Measurements from ENCODE around the gene CRYBG1. TPM values are rescaled to one million over a fixed set of nuclear protein-coding genes. Genes with fewer than 3 reads are reported as not detected.
A peak's percentile ranks its signal among the peaks of the same experiment; 100 is the strongest.

The CRYBG1 gene
- total RNA-seq, 1 experiment from 2014 or later = 10.2 TPM

DNA sequence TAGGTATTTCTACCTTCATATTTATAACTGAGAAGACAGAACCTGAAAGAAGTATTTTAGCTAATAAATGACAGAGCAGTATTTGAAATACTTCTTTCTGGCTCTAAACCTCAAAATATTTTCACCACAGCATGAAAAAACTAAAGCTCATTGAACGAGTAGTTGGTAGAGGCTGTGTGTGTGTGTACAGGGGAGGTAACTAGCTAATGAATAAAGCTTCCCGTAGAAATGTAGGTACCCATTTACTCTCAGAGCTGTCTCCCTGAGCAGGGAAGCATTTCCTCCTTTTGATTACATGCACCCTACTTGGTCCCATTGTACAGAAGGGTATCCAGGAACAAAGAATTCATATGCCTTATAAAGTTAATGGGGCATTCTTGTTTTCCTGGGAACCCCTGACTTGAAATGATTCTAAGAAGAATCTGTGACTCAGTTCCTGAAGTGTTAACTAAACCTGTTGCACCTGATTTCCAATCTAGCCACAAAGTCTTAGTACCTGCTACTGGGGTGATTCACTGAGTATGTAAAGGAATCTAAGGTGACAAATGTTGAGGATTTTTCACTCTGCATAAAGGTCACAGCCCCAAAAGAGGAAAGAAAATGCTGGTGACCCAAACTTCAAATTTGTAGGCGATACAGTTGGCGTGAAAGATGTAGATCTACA lies 12.5 kb downstream of the CRYBG1 start:
- DNase-seq (ENCODE audit: low spot score) = no peak

DNA sequence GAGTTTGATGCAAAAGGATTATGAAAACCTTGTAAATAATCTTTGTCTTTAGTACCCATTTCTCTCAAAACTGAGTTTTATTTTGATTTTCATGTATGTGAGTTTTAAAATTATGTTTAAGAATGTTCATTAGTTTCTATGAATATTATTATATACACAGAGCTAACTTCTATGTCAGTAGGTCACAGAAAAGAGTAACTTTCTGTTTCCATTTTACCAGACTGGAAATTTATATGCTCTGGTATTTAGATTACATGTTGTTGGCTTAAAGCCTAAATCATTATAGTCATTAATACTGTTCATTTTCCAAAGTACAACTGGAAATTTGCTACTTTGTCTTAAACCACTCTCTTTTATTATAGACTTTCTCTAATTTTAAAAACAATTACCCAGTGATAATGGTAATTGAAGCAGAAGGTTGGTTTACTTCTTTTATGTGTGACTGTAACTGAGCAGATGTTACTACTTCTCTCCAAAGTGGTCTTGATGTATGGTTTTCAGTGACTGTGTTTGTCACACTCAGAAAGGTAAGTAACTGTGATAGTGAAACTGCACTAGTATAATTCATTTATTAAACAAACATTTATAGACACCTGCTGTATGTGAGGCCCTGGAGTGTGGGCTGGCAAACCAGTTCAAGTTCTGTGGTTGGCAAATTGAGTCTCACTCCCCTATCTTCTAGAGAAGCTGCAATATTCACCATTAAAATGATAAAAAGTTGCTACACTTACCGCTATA lies 13.2 kb downstream of the CRYBG1 start:
- DNase-seq (ENCODE audit: low spot score) = no peak

GRCh38 chr6:106377061-106377540 lies 16.6 kb downstream of the CRYBG1 start:
- no peak for DNase-seq (ENCODE audit: low spot score)

DNA sequence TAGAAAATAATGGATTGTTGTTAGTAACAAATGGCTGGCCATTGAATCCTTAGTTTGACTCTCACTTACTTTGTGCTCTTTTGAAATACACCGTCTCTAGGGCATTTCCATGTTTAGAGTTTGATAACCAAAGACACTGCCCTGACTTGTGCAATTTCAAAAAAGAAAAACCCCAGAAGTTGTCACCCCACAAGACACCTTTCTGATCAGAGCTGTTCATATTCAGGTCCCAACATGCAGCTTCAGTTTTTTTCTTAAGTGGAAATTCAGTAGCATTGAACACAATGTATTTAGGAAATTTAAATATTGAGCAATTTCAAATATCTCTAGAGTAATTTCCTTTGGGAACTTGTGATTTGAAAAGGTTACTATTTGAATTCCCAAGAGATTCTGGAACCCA lies 19.4 kb downstream of the CRYBG1 start:
- DNase-seq (ENCODE audit: low spot score) = no peak

GRCh38 chr6:106380407-106380806 lies 19.9 kb downstream of the CRYBG1 start:
- DNase-seq (ENCODE audit: low spot score) = no peak

- no peak for DNase-seq (ENCODE audit: low spot score)
These were observed 20.7 kb downstream of the CRYBG1 start for GRCh38 chr6:106381223-106381622.

DNA sequence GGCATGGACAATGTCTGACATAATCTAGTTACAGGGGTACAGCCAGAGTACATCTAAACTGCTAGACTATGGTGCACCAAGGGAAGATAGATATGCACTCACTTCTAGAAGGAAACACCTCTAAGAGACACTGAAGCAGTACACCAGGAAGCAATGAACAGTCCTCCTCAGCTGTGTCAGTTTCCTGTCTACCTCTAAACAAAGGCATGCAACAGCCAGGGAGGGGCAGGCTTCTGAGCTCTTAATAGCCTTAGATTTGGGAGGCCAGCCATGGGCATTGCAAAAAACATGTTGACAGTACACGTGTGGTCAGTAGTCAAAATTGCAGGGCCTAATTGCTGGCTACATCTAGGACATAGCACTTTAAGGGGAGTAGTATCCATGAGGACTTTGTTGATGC lies 21.4 kb downstream of the CRYBG1 start:
- DNase-seq (ENCODE audit: low spot score) = peak; percentile 11

DNA sequence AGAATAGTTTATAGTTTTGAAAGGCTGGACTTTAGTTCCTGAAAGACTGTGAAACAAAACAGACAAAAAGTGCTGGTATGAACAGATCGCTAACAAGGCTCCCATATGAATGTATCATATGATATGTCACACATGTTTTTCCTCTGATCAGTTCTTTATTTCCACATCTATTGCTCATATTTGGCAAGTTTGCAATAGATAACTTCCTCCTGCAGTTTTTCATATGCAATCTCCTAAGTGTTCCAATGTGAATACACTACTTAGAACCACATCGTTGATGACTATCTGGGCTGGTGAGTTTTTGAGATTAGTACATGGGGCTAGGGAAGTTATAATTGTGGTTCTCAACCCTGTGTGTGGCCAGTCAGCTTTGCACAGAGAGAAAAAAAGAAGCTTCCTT lies 23.1 kb downstream of the CRYBG1 start:
- DNase-seq (ENCODE audit: low spot score) = no peak

DNA sequence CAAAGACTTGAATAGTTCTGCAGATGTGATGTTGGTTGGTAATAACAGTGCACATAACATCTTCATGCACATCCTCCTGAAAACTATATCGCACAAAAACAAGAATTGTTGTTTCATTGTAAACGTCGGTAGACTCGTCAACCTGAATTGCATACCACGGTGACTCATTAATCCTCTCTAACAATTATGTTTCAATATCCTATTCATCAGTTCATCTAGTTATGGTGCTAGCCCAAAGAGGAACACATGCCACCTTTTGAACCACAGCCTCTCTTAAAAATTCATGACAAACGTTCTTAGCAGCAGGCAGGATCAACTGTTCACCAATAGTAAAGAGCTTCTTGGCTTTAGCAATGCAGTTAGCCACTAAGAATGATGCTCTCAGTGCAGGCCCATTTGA lies 25.0 kb downstream of the CRYBG1 start:
- no peak for DNase-seq (ENCODE audit: low spot score)

DNA sequence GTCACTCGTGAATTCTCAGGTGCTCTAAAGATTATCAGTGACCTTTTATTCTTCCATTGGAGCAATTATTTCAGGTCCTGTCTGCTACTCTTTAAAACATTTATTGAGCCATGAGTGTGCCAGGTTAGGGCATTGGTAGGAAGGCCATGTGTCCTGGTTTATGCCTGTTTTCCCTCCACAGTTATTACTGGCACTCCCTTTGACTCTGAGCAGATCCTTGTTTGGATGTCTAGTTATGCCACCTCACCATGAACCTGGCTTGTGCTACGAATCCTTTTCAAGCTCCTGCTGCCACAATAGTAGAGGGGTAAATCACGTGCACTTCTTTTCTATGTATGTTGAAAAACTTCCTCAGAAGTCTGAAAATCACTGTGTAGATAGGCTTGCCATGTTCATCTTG lies 27.4 kb downstream of the CRYBG1 start:
- DNase-seq (ENCODE audit: low spot score) = no peak

DNA sequence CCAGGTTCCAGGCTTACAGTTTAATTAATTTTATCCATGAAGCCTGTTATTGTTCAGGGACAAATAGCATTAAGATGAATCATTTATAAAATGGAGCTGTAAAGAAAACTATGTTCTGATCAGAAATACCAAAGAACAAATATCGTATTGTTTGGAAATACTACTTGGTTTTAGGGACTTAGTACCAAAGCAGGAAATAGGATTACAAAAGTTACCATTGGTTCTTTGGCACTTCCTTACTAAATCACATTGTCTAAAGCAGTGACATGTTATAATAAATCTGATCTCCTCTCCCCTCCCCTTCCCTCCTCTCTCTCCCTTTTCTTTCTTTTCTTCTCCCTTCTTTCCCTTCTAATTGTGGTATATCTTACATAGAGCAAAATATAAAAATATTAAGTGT lies 29.6 kb downstream of the CRYBG1 start:
- no peak for DNase-seq (ENCODE audit: low spot score)

GRCh38 chr6:106396426-106397220 lies 36.1 kb downstream of the CRYBG1 start:
- no peak for DNase-seq (ENCODE audit: low spot score)

GRCh38 chr6:106397431-106397830 lies 36.9 kb downstream of the CRYBG1 start:
- DNase-seq (ENCODE audit: low spot score) = no peak

DNA sequence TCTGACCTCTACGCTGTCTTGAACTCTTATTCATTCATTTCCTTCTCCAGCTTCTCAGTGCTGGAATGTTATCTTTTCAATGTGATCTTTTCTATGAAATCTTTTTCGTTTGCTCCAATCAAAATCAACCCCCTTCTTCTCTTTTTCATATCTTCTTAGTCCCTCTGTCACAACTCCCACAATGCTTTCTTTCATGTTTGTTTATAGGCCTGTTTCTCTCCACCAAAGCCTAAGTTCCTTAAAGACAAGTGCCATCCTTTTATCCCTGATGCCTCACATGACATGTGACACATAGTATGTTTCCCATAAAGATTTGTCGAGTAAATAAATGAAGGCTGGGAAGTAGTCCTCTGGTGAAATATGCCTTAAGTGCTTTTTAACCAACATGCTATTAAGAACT lies 38.1 kb downstream of the CRYBG1 start:
- no peak for DNase-seq (ENCODE audit: low spot score)

DNA sequence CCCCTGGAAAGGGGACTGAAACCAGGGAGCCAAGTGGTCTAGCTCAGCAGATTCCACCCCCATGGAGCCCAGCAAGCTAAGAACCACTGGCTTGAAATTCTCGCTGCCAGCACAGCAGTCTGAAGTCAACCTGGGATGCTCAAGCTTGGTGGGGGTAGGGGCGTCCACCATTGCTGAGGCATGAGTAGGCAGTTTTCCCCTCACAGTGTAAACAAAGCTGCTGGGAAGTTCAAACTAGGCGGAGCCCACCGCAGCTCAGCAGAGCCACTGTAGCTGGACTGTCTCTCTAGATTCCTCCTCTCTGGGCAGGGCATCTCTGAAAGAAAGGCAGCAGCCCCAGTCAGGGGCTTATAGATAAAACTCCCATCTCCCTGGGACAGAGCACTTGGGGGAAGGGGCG lies 44.5 kb downstream of the CRYBG1 start:
- peak; percentile 28 for DNase-seq (ENCODE audit: low spot score)

GRCh38 chr6:106411056-106411455 lies 50.5 kb downstream of the CRYBG1 start:
- DNase-seq (ENCODE audit: low spot score) = no peak

GRCh38 chr6:106411643-106412200 lies 51.2 kb downstream of the CRYBG1 start:
- DNase-seq (ENCODE audit: low spot score) = no peak

- no peak for DNase-seq (ENCODE audit: low spot score)
These were observed 52.5 kb downstream of the CRYBG1 start for GRCh38 chr6:106413016-106413415.

- DNase-seq (ENCODE audit: low spot score) = no peak
These were observed 53.2 kb downstream of the CRYBG1 start for GRCh38 chr6:106413722-106414121.

- no peak for DNase-seq (ENCODE audit: low spot score)
These were observed 55.4 kb downstream of the CRYBG1 start for GRCh38 chr6:106415921-106416320.

DNA sequence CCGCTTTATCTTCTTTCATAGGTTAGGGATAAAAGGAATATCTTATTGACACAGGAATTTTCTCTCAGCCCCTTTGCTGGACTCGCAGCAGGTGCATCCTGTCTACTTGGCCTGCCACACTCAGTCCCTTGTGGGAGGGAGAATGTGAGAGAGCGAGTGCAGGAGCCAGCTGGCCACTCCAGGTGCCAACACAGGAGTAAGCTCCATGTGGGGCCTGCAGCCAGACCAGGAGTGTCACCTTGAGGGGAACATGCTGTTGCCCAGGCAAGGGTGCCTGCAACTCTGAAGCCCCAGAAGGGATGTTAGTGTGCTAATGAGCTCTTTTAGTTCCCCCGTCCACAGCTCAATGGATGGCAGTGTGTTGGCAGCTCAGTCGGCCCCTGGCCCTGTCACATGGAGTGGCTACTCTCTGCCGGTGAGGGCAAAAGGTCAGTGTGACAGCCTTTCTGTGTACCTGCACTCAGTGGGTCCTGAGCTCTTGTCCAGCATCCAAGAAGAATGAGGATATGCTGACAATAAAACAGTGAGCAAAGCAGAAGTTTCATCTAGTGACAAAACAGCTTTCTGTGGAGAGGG lies 57.1 kb downstream of the CRYBG1 start:
- no peak for DNase-seq (ENCODE audit: low spot score)
